ENCODE measurements around the gene CEP104. TPM values are rescaled to one million over a fixed set of nuclear protein-coding genes. Genes with fewer than 3 reads are reported as not detected.
A peak's percentile ranks its signal among the peaks of the same experiment; 100 is the strongest.

The CEP104 gene
- total and polyA plus RNA-seq, 9 of the 15 experiments (the other 6 are each of a cell fraction or from before 2014, with no cell fraction given), result 11.2 to 63.4 (median 42.6) TPM

DNA sequence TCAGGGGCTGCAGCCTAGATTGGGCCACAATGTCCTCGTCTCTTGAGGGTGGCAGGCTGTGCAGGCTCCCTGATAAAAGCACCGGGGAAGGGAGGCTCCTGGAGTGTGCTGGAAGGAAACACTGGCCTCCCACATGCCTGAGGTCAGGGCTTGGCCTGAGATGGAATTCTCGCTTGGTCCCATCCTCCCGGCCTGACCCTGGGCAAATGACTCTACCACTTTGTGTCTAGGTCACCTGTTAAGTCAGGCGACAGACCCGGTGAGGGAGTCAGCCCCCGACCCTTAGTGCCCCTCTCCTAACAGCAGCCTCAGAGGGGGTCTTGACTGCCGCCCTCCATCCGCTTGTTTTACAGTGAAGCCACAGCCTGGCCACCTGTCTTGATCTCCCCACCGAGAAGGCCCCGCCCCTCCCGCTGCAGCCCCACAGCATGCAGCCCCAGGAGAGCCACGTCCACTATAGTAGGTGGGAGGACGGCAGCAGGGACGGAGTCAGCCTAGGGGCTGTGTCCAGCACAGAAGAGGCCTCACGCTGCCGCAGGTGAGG is 82.0 kb downstream of the CEP104 start (continued):
- TF ChIP-seq NR2F6 (CRISPR knock-in tag; IDR thresholded peaks at IDR 0.05) (no peak), ZNF324 (CRISPR knock-in tag; IDR thresholded peaks at IDR 0.05) (no peak), SRSF1 (IDR thresholded peaks at IDR 0.05; ENCODE audit: low read depth, low read length) (no peak), RBM25 (IDR thresholded peaks at IDR 0.05; ENCODE audit: low read depth, low read length, severe bottlenecking) (no peak), CBX1 (IDR thresholded peaks at IDR 0.05; ENCODE audit: low read depth) (no peak; the same call in 1 of the 2 replicates), ZNF79 (CRISPR knock-in tag; IDR thresholded peaks at IDR 0.05; ENCODE audit: low read depth) (no peak), FOXM1 (IDR thresholded peaks at IDR 0.05; ENCODE audit: low read depth) (peak; percentile 61; the same call in 1 of the 2 replicates), FOXM1 (CRISPR knock-in tag; IDR thresholded peaks at IDR 0.05; ENCODE audit: low read depth) (0 out of 2 replicates have a peak, but pooled peaks have one; percentile 55), TAF1 (IDR thresholded peaks at IDR 0.05; ENCODE audit: control insufficient read depth, extremely low read depth, insufficient read depth, low read length, severe bottlenecking) (peak; percentile 47), ZNF561 (CRISPR knock-in tag; conservative IDR thresholded peaks at IDR 0.05) (no peak), FOXK2 (conservative IDR thresholded peaks at IDR 0.05 in 1 of 2, IDR thresholded peaks at IDR 0.05 in 1 of 2; ENCODE audit: low read depth in 2 of 2) (peak in 1 of 2 experiments; percentile 15; a peak in 1 of 4 replicates), CCAR2 (IDR thresholded peaks at IDR 0.05; ENCODE audit: low read depth, low read length) (no peak), CREB1 (IDR thresholded peaks at IDR 0.05) (0 out of 2 replicates have a peak, but pooled peaks have one; percentile 28), CREB1 (CRISPR knock-in tag; IDR thresholded peaks at IDR 0.05) (no peak), KHSRP (IDR thresholded peaks at IDR 0.05) (no peak), MIER1 (IDR thresholded peaks at IDR 0.05; ENCODE audit: low read depth) (no peak; the same call in 1 of the 2 replicates), ZNF263 (CRISPR knock-in tag; IDR thresholded peaks at IDR 0.05; ENCODE audit: borderline replicate concordance) (peak; percentile 68; the same call in 1 of the 2 replicates), KLF1 (tag; IDR thresholded peaks at IDR 0.05) (no peak), BCOR (IDR thresholded peaks at IDR 0.05) (peak; percentile 85; the same call in 1 of the 2 replicates)
- TF ChIP-seq, protein P1, sequence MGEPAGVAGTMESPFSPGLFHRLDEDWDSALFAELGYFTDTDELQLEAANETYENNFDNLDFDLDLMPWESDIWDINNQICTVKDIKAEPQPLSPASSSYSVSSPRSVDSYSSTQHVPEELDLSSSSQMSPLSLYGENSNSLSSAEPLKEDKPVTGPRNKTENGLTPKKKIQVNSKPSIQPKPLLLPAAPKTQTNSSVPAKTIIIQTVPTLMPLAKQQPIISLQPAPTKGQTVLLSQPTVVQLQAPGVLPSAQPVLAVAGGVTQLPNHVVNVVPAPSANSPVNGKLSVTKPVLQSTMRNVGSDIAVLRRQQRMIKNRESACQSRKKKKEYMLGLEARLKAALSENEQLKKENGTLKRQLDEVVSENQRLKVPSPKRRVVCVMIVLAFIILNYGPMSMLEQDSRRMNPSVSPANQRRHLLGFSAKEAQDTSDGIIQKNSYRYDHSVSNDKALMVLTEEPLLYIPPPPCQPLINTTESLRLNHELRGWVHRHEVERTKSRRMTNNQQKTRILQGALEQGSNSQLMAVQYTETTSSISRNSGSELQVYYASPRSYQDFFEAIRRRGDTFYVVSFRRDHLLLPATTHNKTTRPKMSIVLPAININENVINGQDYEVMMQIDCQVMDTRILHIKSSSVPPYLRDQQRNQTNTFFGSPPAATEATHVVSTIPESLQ (CRISPR knock-in tag; IDR thresholded peaks at IDR 0.05), result 0 out of 2 replicates have a peak, but pooled peaks have one; percentile 21
- TF ChIP-seq, protein P2, sequence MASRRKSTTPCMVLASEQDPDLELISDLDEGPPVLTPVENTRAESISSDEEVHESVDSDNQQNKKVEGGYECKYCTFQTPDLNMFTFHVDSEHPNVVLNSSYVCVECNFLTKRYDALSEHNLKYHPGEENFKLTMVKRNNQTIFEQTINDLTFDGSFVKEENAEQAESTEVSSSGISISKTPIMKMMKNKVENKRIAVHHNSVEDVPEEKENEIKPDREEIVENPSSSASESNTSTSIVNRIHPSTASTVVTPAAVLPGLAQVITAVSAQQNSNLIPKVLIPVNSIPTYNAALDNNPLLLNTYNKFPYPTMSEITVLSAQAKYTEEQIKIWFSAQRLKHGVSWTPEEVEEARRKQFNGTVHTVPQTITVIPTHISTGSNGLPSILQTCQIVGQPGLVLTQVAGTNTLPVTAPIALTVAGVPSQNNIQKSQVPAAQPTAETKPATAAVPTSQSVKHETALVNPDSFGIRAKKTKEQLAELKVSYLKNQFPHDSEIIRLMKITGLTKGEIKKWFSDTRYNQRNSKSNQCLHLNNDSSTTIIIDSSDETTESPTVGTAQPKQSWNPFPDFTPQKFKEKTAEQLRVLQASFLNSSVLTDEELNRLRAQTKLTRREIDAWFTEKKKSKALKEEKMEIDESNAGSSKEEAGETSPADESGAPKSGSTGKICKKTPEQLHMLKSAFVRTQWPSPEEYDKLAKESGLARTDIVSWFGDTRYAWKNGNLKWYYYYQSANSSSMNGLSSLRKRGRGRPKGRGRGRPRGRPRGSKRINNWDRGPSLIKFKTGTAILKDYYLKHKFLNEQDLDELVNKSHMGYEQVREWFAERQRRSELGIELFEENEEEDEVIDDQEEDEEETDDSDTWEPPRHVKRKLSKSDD (conservative IDR thresholded peaks at IDR 0.05; ENCODE audit: low read length), result no peak
- TF ChIP-seq, protein P3, sequence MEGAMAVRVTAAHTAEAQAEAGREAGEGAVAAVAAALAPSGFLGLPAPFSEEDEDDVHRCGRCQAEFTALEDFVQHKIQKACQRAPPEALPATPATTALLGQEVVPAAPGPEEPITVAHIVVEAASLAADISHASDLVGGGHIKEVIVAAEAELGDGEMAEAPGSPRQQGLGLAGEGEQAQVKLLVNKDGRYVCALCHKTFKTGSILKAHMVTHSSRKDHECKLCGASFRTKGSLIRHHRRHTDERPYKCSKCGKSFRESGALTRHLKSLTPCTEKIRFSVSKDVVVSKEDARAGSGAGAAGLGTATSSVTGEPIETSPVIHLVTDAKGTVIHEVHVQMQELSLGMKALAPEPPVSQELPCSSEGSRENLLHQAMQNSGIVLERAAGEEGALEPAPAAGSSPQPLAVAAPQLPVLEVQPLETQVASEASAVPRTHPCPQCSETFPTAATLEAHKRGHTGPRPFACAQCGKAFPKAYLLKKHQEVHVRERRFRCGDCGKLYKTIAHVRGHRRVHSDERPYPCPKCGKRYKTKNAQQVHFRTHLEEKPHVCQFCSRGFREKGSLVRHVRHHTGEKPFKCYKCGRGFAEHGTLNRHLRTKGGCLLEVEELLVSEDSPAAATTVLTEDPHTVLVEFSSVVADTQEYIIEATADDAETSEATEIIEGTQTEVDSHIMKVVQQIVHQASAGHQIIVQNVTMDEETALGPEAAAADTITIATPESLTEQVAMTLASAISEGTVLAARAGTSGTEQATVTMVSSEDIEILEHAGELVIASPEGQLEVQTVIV (CRISPR knock-in tag; IDR thresholded peaks at IDR 0.05; ENCODE audit: borderline replicate concordance), result no peak
